ENCODE results near the gene XG. TPM values are rescaled to one million over a fixed set of nuclear protein-coding genes. Genes with fewer than 3 reads are reported as not detected.

Gene XG
- total RNA-seq, 1 experiment from 2014 or later: 1.0 TPM

DNA sequence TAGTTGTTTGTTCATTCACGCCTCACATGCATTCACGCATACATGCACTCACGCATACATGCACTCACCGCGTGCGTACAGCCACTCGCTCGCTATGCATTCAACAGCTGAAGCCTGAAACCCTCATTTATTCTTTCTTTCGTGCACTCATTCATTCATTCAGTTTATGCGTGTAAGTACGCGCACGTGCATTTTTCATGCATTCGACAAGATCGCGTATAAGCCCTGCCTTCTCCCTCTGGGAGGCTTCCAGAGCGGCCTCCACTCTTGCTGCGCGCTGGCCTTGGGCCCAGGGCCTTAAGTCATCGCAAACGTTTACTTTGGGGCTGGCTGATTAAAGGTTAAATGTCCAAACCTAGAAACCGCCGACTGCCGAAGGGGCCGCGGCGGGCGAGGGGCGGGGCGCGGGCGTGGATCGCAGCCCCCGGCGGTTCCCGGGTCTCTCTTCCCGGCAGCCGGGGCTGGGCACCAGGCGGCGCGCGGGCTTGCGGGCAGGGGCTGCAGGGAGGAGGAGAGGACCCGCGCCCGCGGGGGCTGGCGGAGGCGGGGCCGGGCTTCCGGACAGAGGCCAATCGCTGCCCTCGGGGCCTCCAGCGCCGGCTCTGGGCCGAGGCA, 76.6 kb downstream of the XG start, which contains the start of gene GYG2:
Gene GYG2, plus strand, starts transcription at position 587 of the 615 bp plus-strand sequence. CDS start 1,259 bp downstream, outside the sequence.
- Mint-ChIP-seq H3K27ac (no peak within 1 kb of the TSS), H3K36me3 (peaks cover 17% of the 10 kb centered on the region), H3K27me3 (ENCODE audit: low read depth) (no peaks in the 10 kb centered on the region), H3K4me3 (peak within 1 kb of the TSS; percentile 64), H3K4me1 (peaks cover 14% of the 10 kb centered on the region), H3K9me3 (no peaks in the 10 kb centered on the region)
- POLR2A ChIA-PET: no interaction called here
- ATAC-seq (peak; percentile 91), DNase-seq (ENCODE audit: low spot score) (peak; percentile 67)
- TF ChIP-seq, protein P1, sequence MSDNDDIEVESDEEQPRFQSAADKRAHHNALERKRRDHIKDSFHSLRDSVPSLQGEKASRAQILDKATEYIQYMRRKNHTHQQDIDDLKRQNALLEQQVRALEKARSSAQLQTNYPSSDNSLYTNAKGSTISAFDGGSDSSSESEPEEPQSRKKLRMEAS (CRISPR knock-in tag; IDR thresholded peaks at IDR 0.05): peak; percentile 26; the same call in 1 of the 2 replicates
- TF ChIP-seq NR3C1 (CRISPR knock-in tag; conservative IDR thresholded peaks at IDR 0.05; ENCODE audit: low read depth) (no peak), KAT7 (CRISPR knock-in tag; IDR thresholded peaks at IDR 0.05; ENCODE audit: borderline replicate concordance) (no peak)
- CTCF ChIA-PET: no interaction called here

- Mint-ChIP-seq H3K4me1 (peaks cover 14% of the 10 kb centered on the region), H3K27ac (no peak overlapping the region), H3K36me3 (peaks cover 22% of the 10 kb centered on the region), H3K27me3 (ENCODE audit: low read depth) (no peaks in the 10 kb centered on the region), H3K4me3 (peak overlapping the region; percentile 64), H3K9me3 (no peaks in the 10 kb centered on the region)
- POLR2A ChIA-PET: no interaction called here
- no peak for TF ChIP-seq ZNF512 (CRISPR knock-in tag; IDR thresholded peaks at IDR 0.05; ENCODE audit: borderline replicate concordance)
- no peak for TF ChIP-seq ZNF219 (CRISPR knock-in tag; IDR thresholded peaks at IDR 0.05; ENCODE audit: borderline replicate concordance)
- ATAC-seq (peak; percentile 73), DNase-seq (ENCODE audit: low spot score) (peak; percentile 59)
- CTCF ChIA-PET: no interaction called here
Measured at GRCh38 chrX:2828959-2829411, 77.1 kb downstream of the XG start.

- Mint-ChIP-seq H3K27ac (no peak overlapping the region), H3K9me3 (no peaks in the 10 kb centered on the region), H3K4me1 (peaks cover 12% of the 10 kb centered on the region), H3K27me3 (ENCODE audit: low read depth) (no peaks in the 10 kb centered on the region), H3K4me3 (peak overlapping the region; percentile 64), H3K36me3 (peaks cover 29% of the 10 kb centered on the region)
- ChIA-PET POLR2A (no interaction called here), CTCF (interaction anchor here (1.1 kb wide), 1 partner anchor 10 kb away, joined by 4 read pairs; no protein-coding TSS in a partner anchor)
- DNase-seq (ENCODE audit: low spot score) (no peak), ATAC-seq (no peak)
- TF ChIP-seq NR1H2 (CRISPR knock-in tag; IDR thresholded peaks at IDR 0.05) (no peak), SMAD4 (CRISPR knock-in tag; IDR thresholded peaks at IDR 0.05) (no peak), SMAD3 (CRISPR knock-in tag; IDR thresholded peaks at IDR 0.05; ENCODE audit: borderline replicate concordance) (no peak), NFATC4 (CRISPR knock-in tag; IDR thresholded peaks at IDR 0.05) (no peak), ZNF219 (CRISPR knock-in tag; IDR thresholded peaks at IDR 0.05; ENCODE audit: borderline replicate concordance) (no peak), SOX15 (CRISPR knock-in tag; IDR thresholded peaks at IDR 0.05) (no peak), EMX1 (CRISPR knock-in tag; IDR thresholded peaks at IDR 0.05) (no peak), ZBTB21 (CRISPR knock-in tag; IDR thresholded peaks at IDR 0.05; ENCODE audit: borderline replicate concordance) (no peak), OVOL2 (CRISPR knock-in tag; IDR thresholded peaks at IDR 0.05; ENCODE audit: borderline replicate concordance) (no peak), ELF4 (CRISPR knock-in tag; IDR thresholded peaks at IDR 0.05; ENCODE audit: low read depth) (no peak), STAT6 (CRISPR knock-in tag; conservative IDR thresholded peaks at IDR 0.05; ENCODE audit: low read depth) (no peak), FOXK1 (CRISPR knock-in tag; IDR thresholded peaks at IDR 0.05) (no peak), ZNF425 (CRISPR knock-in tag; conservative IDR thresholded peaks at IDR 0.05) (no peak)
- TF ChIP-seq, protein P2, sequence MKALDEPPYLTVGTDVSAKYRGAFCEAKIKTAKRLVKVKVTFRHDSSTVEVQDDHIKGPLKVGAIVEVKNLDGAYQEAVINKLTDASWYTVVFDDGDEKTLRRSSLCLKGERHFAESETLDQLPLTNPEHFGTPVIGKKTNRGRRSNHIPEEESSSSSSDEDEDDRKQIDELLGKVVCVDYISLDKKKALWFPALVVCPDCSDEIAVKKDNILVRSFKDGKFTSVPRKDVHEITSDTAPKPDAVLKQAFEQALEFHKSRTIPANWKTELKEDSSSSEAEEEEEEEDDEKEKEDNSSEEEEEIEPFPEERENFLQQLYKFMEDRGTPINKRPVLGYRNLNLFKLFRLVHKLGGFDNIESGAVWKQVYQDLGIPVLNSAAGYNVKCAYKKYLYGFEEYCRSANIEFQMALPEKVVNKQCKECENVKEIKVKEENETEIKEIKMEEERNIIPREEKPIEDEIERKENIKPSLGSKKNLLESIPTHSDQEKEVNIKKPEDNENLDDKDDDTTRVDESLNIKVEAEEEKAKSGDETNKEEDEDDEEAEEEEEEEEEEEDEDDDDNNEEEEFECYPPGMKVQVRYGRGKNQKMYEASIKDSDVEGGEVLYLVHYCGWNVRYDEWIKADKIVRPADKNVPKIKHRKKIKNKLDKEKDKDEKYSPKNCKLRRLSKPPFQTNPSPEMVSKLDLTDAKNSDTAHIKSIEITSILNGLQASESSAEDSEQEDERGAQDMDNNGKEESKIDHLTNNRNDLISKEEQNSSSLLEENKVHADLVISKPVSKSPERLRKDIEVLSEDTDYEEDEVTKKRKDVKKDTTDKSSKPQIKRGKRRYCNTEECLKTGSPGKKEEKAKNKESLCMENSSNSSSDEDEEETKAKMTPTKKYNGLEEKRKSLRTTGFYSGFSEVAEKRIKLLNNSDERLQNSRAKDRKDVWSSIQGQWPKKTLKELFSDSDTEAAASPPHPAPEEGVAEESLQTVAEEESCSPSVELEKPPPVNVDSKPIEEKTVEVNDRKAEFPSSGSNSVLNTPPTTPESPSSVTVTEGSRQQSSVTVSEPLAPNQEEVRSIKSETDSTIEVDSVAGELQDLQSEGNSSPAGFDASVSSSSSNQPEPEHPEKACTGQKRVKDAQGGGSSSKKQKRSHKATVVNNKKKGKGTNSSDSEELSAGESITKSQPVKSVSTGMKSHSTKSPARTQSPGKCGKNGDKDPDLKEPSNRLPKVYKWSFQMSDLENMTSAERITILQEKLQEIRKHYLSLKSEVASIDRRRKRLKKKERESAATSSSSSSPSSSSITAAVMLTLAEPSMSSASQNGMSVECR (CRISPR knock-in tag; IDR thresholded peaks at IDR 0.05; ENCODE audit: borderline replicate concordance): no peak
- TF ChIP-seq, protein P1 (CRISPR knock-in tag; IDR thresholded peaks at IDR 0.05): no peak
Measured at GRCh38 chrX:2829469-2830246, 77.8 kb downstream of the XG start.
